Colonic mucosa (tissue), 4 donors: ENCODE measurements around the gene FRAT2. TPM values are rescaled to one million over a fixed set of nuclear protein-coding genes. Genes with fewer than 3 reads are reported as not detected.

Experiments used
- DNase-seq: peaks from one replicate; pipeline ENCODE4 v3.0.0-alpha.2; 2020
- H3K27ac ChIP-seq: fragments of 200-600 bp; one replicate; pipeline ENCODE4 v1.8.0; 2021
- H3K27me3 ChIP-seq: fragments of 200-600 bp; one replicate; pipeline ENCODE4 v1.8.0; 2021
- H3K36me3 ChIP-seq: fragments of 200-600 bp; one replicate; pipeline ENCODE4 v1.8.0; 2021
- H3K4me1 ChIP-seq: fragments of 200-600 bp; one replicate; pipeline ENCODE4 v1.8.0; 2021; ENCODE audit warnings: mild to moderate bottlenecking
- H3K4me3 ChIP-seq: fragments of 200-600 bp; one replicate; pipeline ENCODE4 v1.8.0; 2021
- H3K9ac ChIP-seq, 2 donors: one replicate each; pipeline ENCODE4 v1.7.0; 2013; ENCODE audit warnings: control low read depth in 2 of 2, low read depth in 2 of 2, low read length in 2 of 2
- H3K9me3 ChIP-seq: fragments of 200-600 bp; one replicate; pipeline ENCODE4 v1.8.0; 2021
- intact Hi-C: fragments of 100-400 bp; cut with DNase I; formaldehyde crosslinking; loops from one replicate; pipeline ENCODE4 v1.14.1; 2022
- total RNA-seq, 2 donors: library from RNA; stranded (reverse); fragmentation: NEBNext Ultra II Directional in 1 of 2; extraction: Animal tissue kit (Norgen Biotek cat#: 25700) in 1 of 2; gene quantifications; one replicate each; pipeline ENCODE4 v1.2.1, GENCODE V29; 2021
- TF ChIP-seq, protein P1 (sequence below): fragments of 200-600 bp; IDR thresholded peaks from one replicate; pipeline ENCODE4 v1.8.0; 2022; ENCODE audit warnings: antibody characterized with exemption, mild to moderate bottlenecking
- donor health status: healthy.
- donor health status: DM: no; HTN: no; CAD: no.
- donor health status: DM: no; HTN: no; CAD: no.

The FRAT2 gene
- total RNA-seq, 2 donors from 2014 or later, result 34.3 to 53.1 TPM

DNA sequence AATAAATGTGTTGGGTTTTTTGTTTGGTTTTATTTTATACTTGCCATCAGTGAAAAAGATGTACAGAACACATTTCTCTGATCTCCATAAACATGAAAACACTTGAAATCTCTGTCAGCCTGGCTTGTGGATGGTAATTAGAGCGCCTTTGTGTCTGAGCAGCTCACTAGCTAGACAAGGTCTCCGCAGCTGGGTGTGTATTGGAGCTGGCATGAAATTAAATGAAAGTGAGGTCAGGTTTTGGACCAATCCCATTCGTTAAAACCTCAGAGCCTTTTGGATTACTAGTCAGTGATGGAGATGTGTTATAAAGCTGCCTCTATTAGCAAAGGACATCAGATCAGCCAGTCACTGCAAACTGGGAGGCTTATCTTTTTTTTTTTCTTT is 12.7 kb downstream of the FRAT2 start:
- TF ChIP-seq, protein P1, sequence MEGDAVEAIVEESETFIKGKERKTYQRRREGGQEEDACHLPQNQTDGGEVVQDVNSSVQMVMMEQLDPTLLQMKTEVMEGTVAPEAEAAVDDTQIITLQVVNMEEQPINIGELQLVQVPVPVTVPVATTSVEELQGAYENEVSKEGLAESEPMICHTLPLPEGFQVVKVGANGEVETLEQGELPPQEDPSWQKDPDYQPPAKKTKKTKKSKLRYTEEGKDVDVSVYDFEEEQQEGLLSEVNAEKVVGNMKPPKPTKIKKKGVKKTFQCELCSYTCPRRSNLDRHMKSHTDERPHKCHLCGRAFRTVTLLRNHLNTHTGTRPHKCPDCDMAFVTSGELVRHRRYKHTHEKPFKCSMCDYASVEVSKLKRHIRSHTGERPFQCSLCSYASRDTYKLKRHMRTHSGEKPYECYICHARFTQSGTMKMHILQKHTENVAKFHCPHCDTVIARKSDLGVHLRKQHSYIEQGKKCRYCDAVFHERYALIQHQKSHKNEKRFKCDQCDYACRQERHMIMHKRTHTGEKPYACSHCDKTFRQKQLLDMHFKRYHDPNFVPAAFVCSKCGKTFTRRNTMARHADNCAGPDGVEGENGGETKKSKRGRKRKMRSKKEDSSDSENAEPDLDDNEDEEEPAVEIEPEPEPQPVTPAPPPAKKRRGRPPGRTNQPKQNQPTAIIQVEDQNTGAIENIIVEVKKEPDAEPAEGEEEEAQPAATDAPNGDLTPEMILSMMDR, result no peak
- H3K27ac ChIP-seq, result no peak overlapping the region
- no peak overlapping the region for H3K4me3 ChIP-seq
- no peak overlapping the region for H3K9ac ChIP-seq
- intact Hi-C loops, result no loop called here
- no peaks in the 10 kb centered on the region for H3K36me3 ChIP-seq
- no peaks in the 10 kb centered on the region for H3K27me3 ChIP-seq
- H3K4me1 ChIP-seq, result peaks cover 3% of the 10 kb centered on the region
- DNase-seq, result no peak
- no peaks in the 10 kb centered on the region for H3K9me3 ChIP-seq

GRCh38 chr10:97321032-97321803 is 13.3 kb downstream of the FRAT2 start:
- no peak overlapping the region for H3K27ac ChIP-seq
- H3K27me3 ChIP-seq, result no peaks in the 10 kb centered on the region
- peak overlapping the region; percentile 80 for H3K4me3 ChIP-seq
- DNase-seq, result peak; percentile 45
- TF ChIP-seq, protein P1, result no peak
- H3K9ac ChIP-seq, result peak overlapping the region; percentile 64 to 83
- H3K36me3 ChIP-seq, result no peaks in the 10 kb centered on the region
- intact Hi-C loops, result no loop called here
- peaks cover 3% of the 10 kb centered on the region for H3K4me1 ChIP-seq
- no peaks in the 10 kb centered on the region for H3K9me3 ChIP-seq

DNA sequence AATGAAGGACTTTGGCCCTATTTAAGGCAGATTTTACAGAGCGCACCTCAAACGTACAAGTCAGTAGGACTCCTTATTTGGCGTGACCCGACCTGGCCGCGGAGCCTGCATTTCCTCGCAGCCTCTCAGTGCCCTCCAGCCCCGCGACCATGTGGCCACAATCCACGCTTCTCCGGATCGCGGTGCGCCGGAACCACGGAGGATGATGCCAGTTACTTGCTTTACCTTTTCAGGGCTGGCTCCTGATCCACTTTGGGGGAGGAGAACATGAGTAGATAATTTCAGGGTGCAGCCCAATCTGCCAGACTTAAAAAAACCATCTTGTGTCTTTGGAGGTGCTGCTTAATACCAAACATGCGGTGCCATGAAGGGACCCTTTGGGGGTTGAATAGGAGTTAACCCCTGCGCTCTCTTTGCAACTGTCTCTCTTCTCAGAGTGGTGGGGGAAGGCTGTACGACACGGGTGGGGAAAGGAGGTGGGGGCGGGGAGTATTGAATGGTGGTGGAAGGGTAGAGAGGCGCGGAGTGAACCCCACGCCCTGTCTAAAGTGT is 14.0 kb downstream of the FRAT2 start:
- no peaks in the 10 kb centered on the region for H3K27me3 ChIP-seq
- H3K4me1 ChIP-seq, result peaks cover 3% of the 10 kb centered on the region
- peak overlapping the region; percentile 79 to 83 for H3K9ac ChIP-seq
- no peaks in the 10 kb centered on the region for H3K9me3 ChIP-seq
- TF ChIP-seq, protein P1, result no peak
- H3K27ac ChIP-seq, result peak overlapping the region; percentile 96
- H3K36me3 ChIP-seq, result no peaks in the 10 kb centered on the region
- H3K4me3 ChIP-seq, result peak overlapping the region; percentile 80
- intact Hi-C loops, result no loop called here
- DNase-seq, result peak; percentile 36

DNA sequence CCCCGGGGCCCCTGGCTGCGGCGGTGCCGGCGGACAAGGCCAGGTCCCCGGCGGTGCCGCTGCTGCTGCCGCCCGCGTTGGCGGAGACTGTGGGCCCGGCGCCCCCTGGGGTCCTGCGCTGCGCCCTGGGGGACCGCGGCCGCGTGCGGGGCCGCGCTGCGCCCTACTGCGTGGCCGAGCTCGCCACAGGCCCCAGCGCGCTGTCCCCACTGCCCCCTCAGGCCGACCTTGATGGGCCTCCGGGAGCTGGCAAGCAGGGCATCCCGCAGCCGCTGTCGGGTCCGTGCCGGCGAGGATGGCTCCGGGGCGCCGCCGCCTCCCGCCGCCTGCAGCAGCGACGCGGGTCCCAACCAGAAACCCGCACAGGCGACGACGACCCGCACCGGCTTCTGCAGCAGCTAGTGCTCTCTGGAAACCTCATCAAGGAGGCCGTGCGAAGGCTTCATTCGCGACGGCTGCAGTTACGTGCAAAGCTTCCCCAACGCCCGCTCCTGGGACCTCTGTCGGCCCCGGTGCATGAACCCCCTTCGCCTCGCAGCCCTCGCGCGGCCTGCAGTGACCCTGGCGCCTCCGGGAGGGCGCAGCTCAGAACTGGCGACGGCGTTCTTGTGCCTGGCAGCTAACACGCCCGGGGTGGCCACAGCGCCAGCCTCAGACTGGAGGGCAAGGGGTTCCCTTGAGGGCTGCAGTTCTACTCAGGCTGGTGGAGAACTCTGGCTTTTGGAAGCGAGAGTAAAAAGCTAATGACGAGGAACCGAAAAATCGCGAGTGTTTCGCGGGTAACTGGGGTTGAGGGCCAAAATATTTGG is 14.7 kb downstream of the FRAT2 start:
- H3K27ac ChIP-seq, result peak overlapping the region; percentile 96
- TF ChIP-seq, protein P1, result no peak
- H3K36me3 ChIP-seq, result no peaks in the 10 kb centered on the region
- H3K4me1 ChIP-seq, result peaks cover 3% of the 10 kb centered on the region
- no peaks in the 10 kb centered on the region for H3K9me3 ChIP-seq
- H3K27me3 ChIP-seq, result no peaks in the 10 kb centered on the region
- peak; percentile 69 for DNase-seq
- H3K4me3 ChIP-seq, result peak overlapping the region; percentile 80
- intact Hi-C loops, result no loop called here
- H3K9ac ChIP-seq, result peak overlapping the region; percentile 79 to 83

- Histone ChIP-seq H3K27me3 (no peaks in the 10 kb centered on the region), H3K4me3 (peak within 1 kb of the TSS; percentile 80), H3K36me3 (no peaks in the 10 kb centered on the region), H3K9me3 (no peaks in the 10 kb centered on the region), H3K9ac (peak within 1 kb of the TSS; percentile 79 to 83), H3K4me1 (peaks cover 3% of the 10 kb centered on the region), H3K27ac (peak within 1 kb of the TSS; percentile 96)
- intact Hi-C loops, result no loop called here
- TF ChIP-seq, protein P1, result no peak
- DNase-seq, result peak; percentile 95
These were observed 15.5 kb downstream of the FRAT2 start, which contains the start of gene FRAT1 for GRCh38 chr10:97318772-97319651. Gene FRAT1 (plus strand): TSS chr10:97319271. CDS start chr10:97319454, 183 bp downstream.
